ENCODE results near the gene ALPL. TPM values are rescaled to one million over a fixed set of nuclear protein-coding genes. Genes with fewer than 3 reads are reported as not detected.
A peak's percentile ranks its signal among the peaks of the same experiment; 100 is the strongest.

ALPL gene
- total RNA-seq, 1 donor from 2014 or later = 123 TPM

- no peak for DNase-seq
Measured at GRCh38 chr1:21604208-21604957, 95.2 kb downstream of the ALPL start.

GRCh38 chr1:21605012-21605715 is 95.9 kb downstream of the ALPL start:
- Histone ChIP-seq H3K4me3 (no peak overlapping the region), H3K4me1 (no peaks in the 10 kb centered on the region), H3K27ac (no peak overlapping the region), H3K9me3 (no peaks in the 10 kb centered on the region), H3K36me3 (no peaks in the 10 kb centered on the region), H3K27me3 (ENCODE audit: low read depth) (peaks cover 6% of the 10 kb centered on the region)
- intact Hi-C loops (cut with DNase I) = no loop called here
- ATAC-seq = no peak
- no peak for DNase-seq
- TF ChIP-seq CTCF (IDR thresholded peaks at IDR 0.05) = no peak

More at GRCh38 chr1:21604208-21604957, 95.2 kb downstream of the ALPL start:
- H3K27ac ChIP-seq = no peak overlapping the region
- no peak overlapping the region for H3K4me3 ChIP-seq
- intact Hi-C loops (cut with DNase I) = no loop called here
- no peaks in the 10 kb centered on the region for H3K4me1 ChIP-seq
- ATAC-seq = no peak
- H3K9me3 ChIP-seq = no peaks in the 10 kb centered on the region
- H3K36me3 ChIP-seq = no peaks in the 10 kb centered on the region
- no peak for TF ChIP-seq CTCF (IDR thresholded peaks at IDR 0.05)
- H3K27me3 ChIP-seq (ENCODE audit: low read depth) = peaks cover 6% of the 10 kb centered on the region

GRCh38 chr1:21605964-21606705 is 96.9 kb downstream of the ALPL start:
- intact Hi-C loops (cut with DNase I) = no loop called here
- peak; percentile 2 to 16 for ATAC-seq

GRCh38 chr1:21607549-21608529 is 98.6 kb downstream of the ALPL start:
- intact Hi-C loops (cut with DNase I) = no loop called here
- no peaks in the 10 kb centered on the region for H3K9me3 ChIP-seq
- H3K36me3 ChIP-seq = no peaks in the 10 kb centered on the region
- H3K4me1 ChIP-seq = no peaks in the 10 kb centered on the region
- no peak overlapping the region for H3K27ac ChIP-seq
- H3K4me3 ChIP-seq = no peak overlapping the region
- peak; percentile 88 to 93 for ATAC-seq
- no peaks in the 10 kb centered on the region for H3K27me3 ChIP-seq (ENCODE audit: low read depth)
- no peak for TF ChIP-seq CTCF (IDR thresholded peaks at IDR 0.05)
- peak; percentile 91 for DNase-seq

More at GRCh38 chr1:21605964-21606705, 96.9 kb downstream of the ALPL start:
- Histone ChIP-seq H3K4me3 (no peak overlapping the region), H3K4me1 (no peaks in the 10 kb centered on the region), H3K9me3 (no peaks in the 10 kb centered on the region), H3K27me3 (ENCODE audit: low read depth) (peaks cover 6% of the 10 kb centered on the region), H3K36me3 (no peaks in the 10 kb centered on the region), H3K27ac (no peak overlapping the region)
- DNase-seq = no peak
- TF ChIP-seq CTCF (IDR thresholded peaks at IDR 0.05) = no peak

Measured in lower lobe of right lung (tissue), 2 donors.